KBM-7 (cell line): Measurements from ENCODE around the gene GRK3.
"Not testable (repeated sequence)": the region's sequence is repeated elsewhere in the genome, so short reads cannot be mapped to it uniquely, and the experiment has no call there.

ENCODE experiments used
- DNase-seq: peaks from one replicate; pipeline ENCODE4 v3.0.0-alpha.2; 2015
- in situ Hi-C: fragments of 300-500 bp; cut with MboI; formaldehyde crosslinking; loops from 2 replicates; pipeline ENCODE4 v1.14.3; 2020; ENCODE audit warnings: low sequenced_read_pairs, low pct_unique_long_range_greater_than_20kb, mixed read lengths

GRK3 gene

GRCh38 chr22:25613131-25613530, 48.7 kb downstream of the GRK3 start:
- in situ Hi-C loops, DNase-seq: not testable (repeated sequence)

GRCh38 chr22:25613558-25613957, 49.1 kb downstream of the GRK3 start:
- DNase-seq, in situ Hi-C loops: not testable (repeated sequence)

- in situ Hi-C loops, DNase-seq: not testable (repeated sequence)
These were observed 50.3 kb downstream of the GRK3 start for GRCh38 chr22:25614791-25615190.

- in situ Hi-C loops, result no loop called here
- DNase-seq, result no peak
These were observed 57.5 kb downstream of the GRK3 start for GRCh38 chr22:25621986-25622385.

GRCh38 chr22:25623310-25623734, 58.8 kb downstream of the GRK3 start:
- DNase-seq, result no peak
- in situ Hi-C loops, result no loop called here

GRCh38 chr22:25623851-25624250, 59.4 kb downstream of the GRK3 start:
- DNase-seq, result no peak
- in situ Hi-C loops, result no loop called here

- DNase-seq, result no peak
- in situ Hi-C loops, result no loop called here
These were observed 60.0 kb downstream of the GRK3 start for GRCh38 chr22:25624476-25624875.

- DNase-seq, in situ Hi-C loops: not testable (repeated sequence)
These were observed 61.5 kb downstream of the GRK3 start for GRCh38 chr22:25625747-25626623.

GRCh38 chr22:25626624-25626990, 62.1 kb downstream of the GRK3 start:
- in situ Hi-C loops, result no loop called here
- DNase-seq, result no peak

- peak; percentile 78 for DNase-seq
- in situ Hi-C loops, result no loop called here
These were observed 62.9 kb downstream of the GRK3 start for GRCh38 chr22:25627271-25627852.

GRCh38 chr22:25628494-25628893, 64.0 kb downstream of the GRK3 start:
- no peak for DNase-seq
- in situ Hi-C loops, result no loop called here

- DNase-seq, result no peak
These were observed 65.1 kb downstream of the GRK3 start for GRCh38 chr22:25629613-25630012.

GRCh38 chr22:25630447-25630846, 66.0 kb downstream of the GRK3 start:
- no peak for DNase-seq
- in situ Hi-C loops, result no loop called here

More at GRCh38 chr22:25629613-25630012, 65.1 kb downstream of the GRK3 start:
- in situ Hi-C loops, result no loop called here

- in situ Hi-C loops, result no loop called here
- DNase-seq, result no peak
These were observed 71.8 kb downstream of the GRK3 start for GRCh38 chr22:25636323-25636722.

- no peak for DNase-seq
- in situ Hi-C loops, result no loop called here
These were observed 72.6 kb downstream of the GRK3 start for GRCh38 chr22:25637032-25637431.

- in situ Hi-C loops, result no loop called here
These were observed 73.2 kb downstream of the GRK3 start for GRCh38 chr22:25637672-25638071.

GRCh38 chr22:25638638-25639037, 74.2 kb downstream of the GRK3 start:
- in situ Hi-C loops, result no loop called here
- no peak for DNase-seq

More at GRCh38 chr22:25637672-25638071, 73.2 kb downstream of the GRK3 start:
- DNase-seq, result no peak

GRCh38 chr22:25641650-25642049, 77.2 kb downstream of the GRK3 start:
- no peak for DNase-seq
- in situ Hi-C loops, result no loop called here

- DNase-seq, result no peak
- in situ Hi-C loops, result no loop called here
These were observed 78.9 kb downstream of the GRK3 start for GRCh38 chr22:25643232-25644000.

GRCh38 chr22:25644122-25644521, 79.6 kb downstream of the GRK3 start:
- in situ Hi-C loops, result no loop called here
- DNase-seq, result no peak
